Measurements from ENCODE around the gene NAT8.
A peak's percentile ranks its signal among the peaks of the same experiment; 100 is the strongest.
"Not testable (repeated sequence)": the region's sequence is repeated elsewhere in the genome, so short reads cannot be mapped to it uniquely, and the experiment has no call there.

The NAT8 gene

GRCh38 chr2:73640946-73641766 is 1.1 kb downstream of the NAT8 start:
- H3K27me3 Mint-ChIP-seq (ENCODE audit: low read depth) = peaks cover 11% of the 10 kb centered on the region

GRCh38 chr2:73640511-73640911 is 1.7 kb downstream of the NAT8 start:
- peaks cover 15% of the 10 kb centered on the region for H3K9me3 Mint-ChIP-seq
- TF ChIP-seq, protein P1, sequence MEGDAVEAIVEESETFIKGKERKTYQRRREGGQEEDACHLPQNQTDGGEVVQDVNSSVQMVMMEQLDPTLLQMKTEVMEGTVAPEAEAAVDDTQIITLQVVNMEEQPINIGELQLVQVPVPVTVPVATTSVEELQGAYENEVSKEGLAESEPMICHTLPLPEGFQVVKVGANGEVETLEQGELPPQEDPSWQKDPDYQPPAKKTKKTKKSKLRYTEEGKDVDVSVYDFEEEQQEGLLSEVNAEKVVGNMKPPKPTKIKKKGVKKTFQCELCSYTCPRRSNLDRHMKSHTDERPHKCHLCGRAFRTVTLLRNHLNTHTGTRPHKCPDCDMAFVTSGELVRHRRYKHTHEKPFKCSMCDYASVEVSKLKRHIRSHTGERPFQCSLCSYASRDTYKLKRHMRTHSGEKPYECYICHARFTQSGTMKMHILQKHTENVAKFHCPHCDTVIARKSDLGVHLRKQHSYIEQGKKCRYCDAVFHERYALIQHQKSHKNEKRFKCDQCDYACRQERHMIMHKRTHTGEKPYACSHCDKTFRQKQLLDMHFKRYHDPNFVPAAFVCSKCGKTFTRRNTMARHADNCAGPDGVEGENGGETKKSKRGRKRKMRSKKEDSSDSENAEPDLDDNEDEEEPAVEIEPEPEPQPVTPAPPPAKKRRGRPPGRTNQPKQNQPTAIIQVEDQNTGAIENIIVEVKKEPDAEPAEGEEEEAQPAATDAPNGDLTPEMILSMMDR (IDR thresholded peaks at IDR 0.05; ENCODE audit: unreplicated experiment in 3 of 3) = no peak

More at GRCh38 chr2:73640946-73641766, 1.1 kb downstream of the NAT8 start:
- TF ChIP-seq, protein P1 (IDR thresholded peaks at IDR 0.05; ENCODE audit: unreplicated experiment in 3 of 3) = no peak
- peaks cover 15% of the 10 kb centered on the region for H3K9me3 Mint-ChIP-seq
- peak overlapping the region in 1 of 3 experiments; percentile 56 for H3K27ac Mint-ChIP-seq
- H3K4me3 Mint-ChIP-seq = no peak overlapping the region
- H3K36me3 Mint-ChIP-seq (ENCODE audit: low read depth) = no peaks in the 10 kb centered on the region
- H3K4me1 Mint-ChIP-seq = no peaks in the 10 kb centered on the region

DNA sequence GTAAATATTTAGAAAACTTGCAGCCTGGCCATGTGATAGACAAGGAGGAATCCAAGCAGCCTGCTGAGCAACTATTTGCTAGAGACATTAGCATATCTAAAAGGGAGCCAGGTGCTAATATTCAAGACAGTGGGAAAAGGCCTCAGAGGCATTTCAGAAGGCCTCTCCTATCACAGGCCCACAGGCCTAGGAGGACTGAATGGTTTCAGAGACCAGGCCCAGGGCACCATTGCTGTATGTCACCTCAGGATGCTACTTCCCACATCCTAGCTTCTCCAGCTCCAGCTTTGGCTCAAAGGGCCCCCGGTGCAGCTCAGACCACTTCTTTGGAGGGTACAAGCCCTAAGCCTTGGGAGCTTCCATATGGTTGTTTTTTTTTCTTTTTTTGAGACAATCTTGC is 3.8 kb downstream of the NAT8 start:
- H3K36me3 Mint-ChIP-seq (ENCODE audit: low read depth) = no peaks in the 10 kb centered on the region
- H3K9me3 Mint-ChIP-seq = peaks cover 15% of the 10 kb centered on the region
- H3K27me3 Mint-ChIP-seq (ENCODE audit: low read depth) = no peaks in the 10 kb centered on the region
- H3K4me3 Mint-ChIP-seq = no peak overlapping the region
- TF ChIP-seq, protein P1 (IDR thresholded peaks at IDR 0.05; ENCODE audit: unreplicated experiment in 3 of 3) = no peak
- H3K27ac Mint-ChIP-seq = no peak overlapping the region
- H3K4me1 Mint-ChIP-seq = no peaks in the 10 kb centered on the region

More at GRCh38 chr2:73640511-73640911, 1.7 kb downstream of the NAT8 start:
- Mint-ChIP-seq H3K27me3 (ENCODE audit: low read depth) (peaks cover 11% of the 10 kb centered on the region), H3K4me3 (no peak overlapping the region), H3K27ac (peak overlapping the region in 1 of 3 experiments; percentile 56), H3K36me3 (ENCODE audit: low read depth) (no peaks in the 10 kb centered on the region), H3K4me1 (no peaks in the 10 kb centered on the region)

DNA sequence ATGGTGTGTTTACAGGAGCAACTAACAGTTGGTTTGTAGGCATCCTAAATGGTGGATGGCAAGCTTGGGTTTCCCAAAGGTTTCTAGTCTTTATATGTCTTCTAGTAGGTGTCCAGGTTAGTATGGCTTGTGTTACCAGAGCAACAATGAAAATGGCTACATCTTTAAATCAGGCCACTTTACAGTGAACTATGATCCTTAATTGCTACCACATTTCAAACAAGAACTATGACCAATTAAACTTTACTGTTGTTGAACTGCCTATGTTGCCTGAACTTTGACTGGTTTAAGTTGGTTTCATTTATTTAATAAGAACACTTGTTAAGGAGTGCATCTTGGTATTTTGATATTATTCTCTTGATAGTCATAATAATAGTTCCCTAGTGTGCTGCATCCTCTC is 5.2 kb downstream of the NAT8 start:
- peaks cover 15% of the 10 kb centered on the region for H3K9me3 Mint-ChIP-seq
- H3K4me3 Mint-ChIP-seq; H3K4me1 Mint-ChIP-seq; H3K36me3 Mint-ChIP-seq (ENCODE audit: low read depth); H3K27ac Mint-ChIP-seq; H3K27me3 Mint-ChIP-seq (ENCODE audit: low read depth): not testable (repeated sequence)

DNA sequence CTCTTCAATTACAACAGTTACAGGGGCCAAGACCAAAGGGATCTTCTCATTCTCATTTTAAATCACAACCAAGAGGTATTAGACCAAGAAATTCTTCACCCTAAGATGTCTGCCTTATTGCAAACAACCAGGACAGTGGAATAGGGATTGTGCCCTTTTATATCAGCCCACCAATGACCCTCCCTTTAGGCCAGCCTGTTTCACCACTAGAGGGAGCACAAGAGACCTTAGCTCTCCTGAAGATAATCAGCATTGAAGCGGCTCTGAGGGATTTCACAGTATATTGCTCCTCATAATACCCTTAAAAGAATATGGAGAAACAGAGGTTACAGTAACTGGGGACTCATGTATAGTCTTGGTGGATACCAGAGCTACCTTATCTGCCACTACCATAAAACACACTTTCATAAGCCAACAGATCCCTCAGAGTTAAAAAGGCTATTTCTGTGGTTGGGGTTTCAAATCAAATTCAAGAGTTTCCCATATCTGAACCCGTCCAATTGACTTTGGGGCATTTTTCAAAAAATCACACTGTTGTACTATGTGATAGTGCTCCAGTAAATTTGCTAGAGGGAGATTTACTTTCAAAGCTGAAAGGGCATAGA is 11.5 kb downstream of the NAT8 start:
- not testable (repeated sequence) for H3K4me1 Mint-ChIP-seq; H3K9me3 Mint-ChIP-seq; H3K27me3 Mint-ChIP-seq (ENCODE audit: low read depth); H3K27ac Mint-ChIP-seq; H3K36me3 Mint-ChIP-seq (ENCODE audit: low read depth); H3K4me3 Mint-ChIP-seq
- TF ChIP-seq, protein P1 (IDR thresholded peaks at IDR 0.05; ENCODE audit: unreplicated experiment in 3 of 3) = peak; percentile 42 to 57 (median 54)

GRCh38 chr2:73628493-73628892 is 13.7 kb downstream of the NAT8 start:
- H3K9me3 Mint-ChIP-seq; H3K36me3 Mint-ChIP-seq (ENCODE audit: low read depth); H3K27ac Mint-ChIP-seq; H3K4me1 Mint-ChIP-seq; H3K4me3 Mint-ChIP-seq; H3K27me3 Mint-ChIP-seq (ENCODE audit: low read depth): not testable (repeated sequence)

DNA sequence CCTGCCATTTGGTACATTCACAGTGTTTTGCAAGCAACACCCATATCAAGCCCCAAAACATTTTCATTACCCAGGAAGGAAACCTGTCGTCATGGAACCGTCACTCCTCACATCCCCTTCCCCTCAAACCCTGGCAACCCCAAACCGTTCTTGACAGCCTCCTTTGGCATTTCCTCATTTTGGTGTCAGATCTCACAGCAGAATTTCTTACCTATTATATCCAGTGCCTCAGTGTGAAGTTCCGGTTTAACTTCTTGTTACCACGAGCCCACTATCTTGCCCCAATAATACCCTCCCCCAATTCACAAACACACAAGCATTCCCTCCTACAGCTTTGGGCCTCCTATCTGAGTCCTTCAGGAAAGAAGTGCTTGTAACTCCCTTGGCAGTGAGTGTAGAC is 16.0 kb downstream of the NAT8 start:
- H3K27ac Mint-ChIP-seq = peak overlapping the region; percentile 55 to 89 (median 76)
- not testable (repeated sequence) for H3K36me3 Mint-ChIP-seq (ENCODE audit: low read depth); H3K4me1 Mint-ChIP-seq; H3K27me3 Mint-ChIP-seq (ENCODE audit: low read depth); H3K4me3 Mint-ChIP-seq; H3K9me3 Mint-ChIP-seq

DNA sequence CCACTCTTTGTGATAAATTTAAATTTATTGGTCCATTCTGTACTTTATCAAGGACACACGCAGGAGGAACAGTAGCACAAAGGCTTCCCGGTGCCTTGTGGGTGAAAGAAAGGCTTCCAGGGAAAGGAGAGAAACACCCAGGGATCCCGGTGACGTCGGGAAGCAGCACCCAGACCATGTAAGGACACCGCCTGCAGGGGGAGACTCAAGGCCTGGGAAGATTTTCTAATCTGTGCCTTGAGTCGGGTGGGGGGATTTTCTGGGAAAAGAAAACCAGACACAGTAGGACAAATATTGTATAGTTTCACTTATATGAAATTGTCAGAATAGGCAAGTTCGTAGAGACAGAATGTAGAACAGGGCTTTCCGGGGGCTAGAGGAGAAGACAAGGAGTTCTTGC is 17.6 kb downstream of the NAT8 start:
- not testable (repeated sequence) for H3K9me3 Mint-ChIP-seq; H3K4me3 Mint-ChIP-seq; H3K27ac Mint-ChIP-seq; H3K4me1 Mint-ChIP-seq; H3K36me3 Mint-ChIP-seq (ENCODE audit: low read depth); H3K27me3 Mint-ChIP-seq (ENCODE audit: low read depth)

- H3K27ac Mint-ChIP-seq; H3K9me3 Mint-ChIP-seq; H3K36me3 Mint-ChIP-seq (ENCODE audit: low read depth); H3K27me3 Mint-ChIP-seq (ENCODE audit: low read depth); H3K4me1 Mint-ChIP-seq; H3K4me3 Mint-ChIP-seq: not testable (repeated sequence)
These were observed 18.2 kb downstream of the NAT8 start for GRCh38 chr2:73624036-73624435.
